ENCODE results near the gene C2orf69. TPM values are rescaled to one million over a fixed set of nuclear protein-coding genes. Genes with fewer than 3 reads are reported as not detected.

The C2orf69 gene
- total and polyA plus RNA-seq, 7 donors, result 8.0 to 21.6 (median 13.0) TPM

DNA sequence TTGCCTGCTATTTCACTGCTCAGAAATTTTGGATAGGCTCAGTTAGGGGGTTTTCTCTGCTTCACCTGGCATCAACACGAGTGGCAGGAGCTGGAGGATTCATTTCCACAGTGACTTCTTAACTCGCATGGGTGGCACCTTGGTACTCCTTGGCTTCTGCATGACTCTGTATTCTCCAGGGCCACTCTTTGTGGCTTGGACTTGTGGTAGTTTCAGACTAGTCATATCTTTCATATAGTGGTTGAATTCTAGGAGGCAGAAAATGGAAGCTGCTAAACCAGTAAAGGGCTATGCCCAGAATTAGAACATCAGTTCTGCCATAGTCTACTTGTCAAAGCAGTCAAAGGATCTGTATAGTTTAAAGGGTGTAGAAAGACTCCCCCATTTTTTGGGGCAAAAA lies 51.1 kb downstream of the C2orf69 start:
- Histone ChIP-seq H3K27me3 (ENCODE audit: insufficient read depth in 3 of 3, low read length in 2 of 3) (no peaks in the 10 kb centered on the region), H3K9me3 (no peaks in the 10 kb centered on the region), H3K27ac (no peak overlapping the region), H3K4me3 (no peak overlapping the region), H3K36me3 (ENCODE audit: insufficient read depth in 1 of 2, low read depth in 1 of 2) (peaks cover 8 to 97% of the 10 kb centered on the region in 2 donors), H3K4me1 (peaks cover 9% of the 10 kb centered on the region)
- 84 to 87% (median 85%) methylated on average over 2 of the region's 2 CpGs for whole genome bisulfite sequencing, 3 donors
- ATAC-seq (no peak), DNase-seq (no peak)
- intact Hi-C loops (cut with DNase I), result loop anchor here in 1 of 2 donors (10.0 kb wide), 1 partner anchor 1763 kb away; no protein-coding TSS in a partner anchor
- TF ChIP-seq, protein P1, sequence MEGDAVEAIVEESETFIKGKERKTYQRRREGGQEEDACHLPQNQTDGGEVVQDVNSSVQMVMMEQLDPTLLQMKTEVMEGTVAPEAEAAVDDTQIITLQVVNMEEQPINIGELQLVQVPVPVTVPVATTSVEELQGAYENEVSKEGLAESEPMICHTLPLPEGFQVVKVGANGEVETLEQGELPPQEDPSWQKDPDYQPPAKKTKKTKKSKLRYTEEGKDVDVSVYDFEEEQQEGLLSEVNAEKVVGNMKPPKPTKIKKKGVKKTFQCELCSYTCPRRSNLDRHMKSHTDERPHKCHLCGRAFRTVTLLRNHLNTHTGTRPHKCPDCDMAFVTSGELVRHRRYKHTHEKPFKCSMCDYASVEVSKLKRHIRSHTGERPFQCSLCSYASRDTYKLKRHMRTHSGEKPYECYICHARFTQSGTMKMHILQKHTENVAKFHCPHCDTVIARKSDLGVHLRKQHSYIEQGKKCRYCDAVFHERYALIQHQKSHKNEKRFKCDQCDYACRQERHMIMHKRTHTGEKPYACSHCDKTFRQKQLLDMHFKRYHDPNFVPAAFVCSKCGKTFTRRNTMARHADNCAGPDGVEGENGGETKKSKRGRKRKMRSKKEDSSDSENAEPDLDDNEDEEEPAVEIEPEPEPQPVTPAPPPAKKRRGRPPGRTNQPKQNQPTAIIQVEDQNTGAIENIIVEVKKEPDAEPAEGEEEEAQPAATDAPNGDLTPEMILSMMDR (IDR thresholded peaks at IDR 0.05), result no peak

GRCh38 chr2:199966405-199966804 lies 55.3 kb downstream of the C2orf69 start:
- ATAC-seq, result no peak
- intact Hi-C loops (cut with DNase I), result loop anchor here in 1 of 2 donors (10.0 kb wide), 1 partner anchor 1758 kb away; no protein-coding TSS in a partner anchor
- Histone ChIP-seq H3K36me3 (ENCODE audit: insufficient read depth in 1 of 2, low read depth in 1 of 2) (peaks cover 5 to 73% of the 10 kb centered on the region in 2 donors), H3K4me3 (no peak overlapping the region), H3K27ac (no peak overlapping the region), H3K4me1 (no peaks in the 10 kb centered on the region), H3K9me3 (no peaks in the 10 kb centered on the region), H3K27me3 (ENCODE audit: insufficient read depth in 3 of 3, low read length in 2 of 3) (no peaks in the 10 kb centered on the region)
- 72 to 83% (median 78%) methylated on average over 2 of the region's 2 CpGs for WGBS, 3 donors
- TF ChIP-seq, protein P1 (IDR thresholded peaks at IDR 0.05), result no peak
- DNase-seq, result no peak

GRCh38 chr2:199966976-199967375 lies 55.9 kb downstream of the C2orf69 start:
- Histone ChIP-seq H3K27me3 (ENCODE audit: insufficient read depth in 3 of 3, low read length in 2 of 3) (no peaks in the 10 kb centered on the region), H3K4me1 (no peaks in the 10 kb centered on the region), H3K27ac (no peak overlapping the region), H3K9me3 (no peaks in the 10 kb centered on the region), H3K36me3 (ENCODE audit: insufficient read depth in 1 of 2, low read depth in 1 of 2) (peaks cover 5 to 68% of the 10 kb centered on the region in 2 donors), H3K4me3 (no peak overlapping the region)
- ATAC-seq, result no peak
- no peak for DNase-seq
- intact Hi-C loops (cut with DNase I), result loop anchor here in 1 of 2 donors (10.0 kb wide), 1 partner anchor 1758 kb away; no protein-coding TSS in a partner anchor
- TF ChIP-seq, protein P1 (IDR thresholded peaks at IDR 0.05), result no peak
- WGBS, 3 donors, result 97 to 100% (median 98%) methylated on average over 1 of the region's 1 CpG

DNA sequence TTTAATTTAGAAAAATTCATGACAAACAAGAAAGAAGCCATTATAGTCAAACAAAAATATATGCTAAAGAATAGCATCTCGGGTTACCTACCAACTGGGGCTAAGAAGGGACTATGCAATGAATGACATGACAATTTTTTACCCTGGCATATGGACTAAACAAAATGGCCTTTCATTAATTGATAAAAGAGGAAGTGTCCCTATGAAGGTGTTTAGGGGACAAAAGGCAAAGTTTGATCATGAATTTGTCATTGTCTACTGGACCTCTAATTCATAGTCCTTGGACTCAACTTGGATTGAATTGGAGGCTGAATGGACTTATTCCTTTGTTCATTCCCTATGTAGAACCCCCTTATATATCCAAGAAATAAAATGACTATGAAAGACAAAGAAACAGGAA lies 57.0 kb downstream of the C2orf69 start:
- no peak for DNase-seq
- WGBS, 3 donors, result 88 to 95% (median 95%) methylated on average over 1 of the region's 1 CpG
- Histone ChIP-seq H3K4me3 (no peak overlapping the region), H3K27ac (no peak overlapping the region), H3K27me3 (ENCODE audit: insufficient read depth in 3 of 3, low read length in 2 of 3) (no peaks in the 10 kb centered on the region), H3K4me1 (no peaks in the 10 kb centered on the region), H3K36me3 (ENCODE audit: insufficient read depth in 1 of 2, low read depth in 1 of 2) (peaks cover 0 to 64% of the 10 kb centered on the region in 2 donors), H3K9me3 (no peaks in the 10 kb centered on the region)
- intact Hi-C loops (cut with DNase I), result loop anchor here in 1 of 2 donors (10.0 kb wide), 1 partner anchor 1757 kb away; no protein-coding TSS in a partner anchor
- ATAC-seq, result no peak
- TF ChIP-seq, protein P1 (IDR thresholded peaks at IDR 0.05), result no peak
